Fibroblast of lung (primary cell): ENCODE data around the gene TENT5A. TPM values are rescaled to one million over a fixed set of nuclear protein-coding genes. Genes with fewer than 3 reads are reported as not detected.

Experiments
- DNase-seq, 2 donors: peaks; one replicate each; pipeline versions ENCODE4 v3.0.0 to v3.0.0-alpha.2; 2010; ENCODE audit warnings: low read depth in 2 of 2
- H2AFZ ChIP-seq: 2 replicates; pipeline ENCODE4 v1.5.1; 2012; ENCODE audit warnings: low read length, control low read depth, inconsistent platforms
- H3K27ac ChIP-seq: 2 replicates; pipeline ENCODE4 v1.5.1; 2011; ENCODE audit warnings: low read length, control low read depth; ENCODE audit not compliant: insufficient read depth
- H3K27me3 ChIP-seq: 2 replicates; pipeline ENCODE4 v1.5.1; 2011; ENCODE audit warnings: mild to moderate bottlenecking, low read length; ENCODE audit not compliant: control insufficient read depth, insufficient read depth
- H3K36me3 ChIP-seq: 2 replicates; pipeline ENCODE4 v1.5.1; 2011; ENCODE audit warnings: low read length; ENCODE audit not compliant: control insufficient read depth, insufficient read depth
- H3K4me1 ChIP-seq: 2 replicates; pipeline ENCODE4 v1.5.1; 2011; ENCODE audit warnings: low read length; ENCODE audit not compliant: control insufficient read depth, insufficient read depth; ENCODE audit errors: extremely low read depth
- H3K4me2 ChIP-seq: 2 replicates; pipeline ENCODE4 v1.5.1; 2011; ENCODE audit warnings: low read length, control low read depth; ENCODE audit not compliant: insufficient read depth; ENCODE audit errors: extremely low read depth
- H3K4me3 ChIP-seq, 4 experiments: fragments of 200-600 bp in 1 of 4; sonication (generic) in 1 of 4; replicated peaks in 1 of 4; 2 replicates each; pipeline ENCODE4 v1.5.1; 2011 to 2016; ENCODE audit warnings: low read length in 4 of 4, low read depth in 3 of 4, mild to moderate bottlenecking in 3 of 4, control low read depth in 2 of 4, inconsistent platforms in 1 of 4, mixed read lengths in 1 of 4; ENCODE audit not compliant: insufficient read depth in 1 of 4; ENCODE audit errors: control extremely low read depth in 1 of 4
- H3K79me2 ChIP-seq: 2 replicates; pipeline ENCODE4 v1.5.1; 2012; ENCODE audit warnings: mild to moderate bottlenecking, low read length, inconsistent platforms; ENCODE audit not compliant: control insufficient read depth, insufficient read depth
- H3K9ac ChIP-seq: 2 replicates; pipeline ENCODE4 v1.5.1; 2011; ENCODE audit warnings: mild to moderate bottlenecking, low read length, control low read depth; ENCODE audit not compliant: insufficient read depth
- H3K9me3 ChIP-seq: 2 replicates; pipeline ENCODE4 v1.5.1; 2012; ENCODE audit warnings: low read depth, low read length; ENCODE audit not compliant: control insufficient read depth, insufficient read depth
- H4K20me1 ChIP-seq: 2 replicates; pipeline ENCODE4 v1.5.1; 2011; ENCODE audit warnings: low read length; ENCODE audit not compliant: control insufficient read depth, insufficient read depth; ENCODE audit errors: extremely low read depth
- CTCF ChIP-seq, 2 donors: IDR thresholded peaks in 1 of 2; conservative IDR thresholded peaks in 1 of 2; 1 replicate in 1 of 2; 2 replicates in 1 of 2; pipeline ENCODE4 v1.5.1; 2011 to 2012; ENCODE audit warnings: low read length in 2 of 2, control low read depth in 1 of 2, inconsistent platforms in 1 of 2, low read depth in 1 of 2, mild to moderate bottlenecking in 1 of 2
- EZH2 ChIP-seq: IDR thresholded peaks from 2 replicates; pipeline ENCODE4 v1.5.1; 2012; ENCODE audit warnings: low read length, control low read depth, mild to moderate bottlenecking; ENCODE audit errors: missing control alignments
- polyA plus RNA-seq, 2 donors: library from polyadenylated mRNA; depleted of rRNA in 1 of 2; stranded (reverse) in 1 of 2; unstranded in 1 of 2; fragments of >200 nt; gene quantifications; 2 replicates each; pipeline ENCODE4 v1.2.1, GENCODE V29; 2011 to 2012; ENCODE audit warnings: missing spikeins in 1 of 2
- total RNA-seq: library from RNA; depleted of rRNA; stranded (reverse); fragments of >200 nt; gene quantifications from 2 replicates; pipeline ENCODE4 v1.2.1, GENCODE V29; 2014

The TENT5A gene
- total and polyA plus RNA-seq, 2 donors (not counting 1 experiment from before 2014, with no cell fraction given): 8.3 to 24.6 TPM

GRCh38 chr6:81718126-81718525, 34.4 kb downstream of the TENT5A start:
- Histone ChIP-seq H3K27me3 (no peaks in the 10 kb centered on the region), H3K4me1 (no peaks in the 10 kb centered on the region), H3K4me2 (no peak overlapping the region), H3K36me3 (no peaks in the 10 kb centered on the region), H2AFZ (no peak overlapping the region), H3K9ac (no peak overlapping the region), H3K9me3 (no peaks in the 10 kb centered on the region), H4K20me1 (no peaks in the 10 kb centered on the region), H3K4me3 (no peak overlapping the region), H3K79me2 (no peaks in the 10 kb centered on the region), H3K27ac (no peak overlapping the region)
- DNase-seq: peak in 1 of 2 donors; percentile 9
- TF ChIP-seq CTCF (conservative IDR thresholded peaks at IDR 0.05 in 1 of 2, IDR thresholded peaks at IDR 0.05 in 1 of 2; ENCODE audit: low read depth in 1 of 2, low read length in 2 of 2): no peak
- no peak for TF ChIP-seq EZH2

- Histone ChIP-seq H3K9ac (no peak overlapping the region), H3K79me2 (no peaks in the 10 kb centered on the region), H3K4me1 (no peaks in the 10 kb centered on the region), H4K20me1 (no peaks in the 10 kb centered on the region), H3K27me3 (no peaks in the 10 kb centered on the region), H3K4me3 (no peak overlapping the region), H3K9me3 (no peaks in the 10 kb centered on the region), H2AFZ (no peak overlapping the region), H3K4me2 (no peak overlapping the region), H3K36me3 (no peaks in the 10 kb centered on the region), H3K27ac (no peak overlapping the region)
- TF ChIP-seq CTCF (conservative IDR thresholded peaks at IDR 0.05 in 1 of 2, IDR thresholded peaks at IDR 0.05 in 1 of 2; ENCODE audit: low read depth in 1 of 2, low read length in 2 of 2) (no peak), EZH2 (no peak)
- no peak for DNase-seq
Observed at GRCh38 chr6:81714684-81715083, 37.8 kb downstream of the TENT5A start.

DNA sequence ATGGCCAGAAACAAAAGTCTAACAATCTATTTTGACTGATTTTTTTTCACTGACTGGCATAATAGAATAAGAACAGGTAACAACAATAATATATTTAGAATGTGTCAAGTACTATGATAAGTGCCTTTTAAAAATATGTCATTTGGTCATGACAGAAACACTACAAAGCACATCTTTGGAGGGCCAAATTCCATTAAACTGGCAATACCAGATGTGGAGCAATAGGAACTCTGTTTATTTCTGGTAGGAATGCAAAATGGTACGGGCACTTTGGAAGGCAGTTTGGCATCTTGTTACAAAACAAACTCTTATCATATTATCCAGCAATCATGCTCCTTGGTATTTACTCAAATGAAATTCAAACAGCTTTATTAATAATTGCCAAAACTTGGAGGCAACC, 39.3 kb downstream of the TENT5A start:
- no peaks in the 10 kb centered on the region for H3K27me3 ChIP-seq
- H3K9ac ChIP-seq: no peak overlapping the region
- H3K4me2 ChIP-seq: no peak overlapping the region
- no peaks in the 10 kb centered on the region for H3K4me1 ChIP-seq
- TF ChIP-seq EZH2 (no peak), CTCF (conservative IDR thresholded peaks at IDR 0.05 in 1 of 2, IDR thresholded peaks at IDR 0.05 in 1 of 2; ENCODE audit: low read depth in 1 of 2, low read length in 2 of 2) (no peak)
- H3K4me3 ChIP-seq: no peak overlapping the region
- no peak overlapping the region for H2AFZ ChIP-seq
- H3K79me2 ChIP-seq: no peaks in the 10 kb centered on the region
- no peak for DNase-seq
- no peak overlapping the region for H3K27ac ChIP-seq
- H4K20me1 ChIP-seq: no peaks in the 10 kb centered on the region
- no peaks in the 10 kb centered on the region for H3K36me3 ChIP-seq
- no peaks in the 10 kb centered on the region for H3K9me3 ChIP-seq
